ENCODE results near the gene MPND.

MPND gene

GRCh38 chr19:4388337-4389063 is 45.1 kb downstream of the MPND start:
- H3K27me3 Mint-ChIP-seq = no peaks in the 10 kb centered on the region
- peaks cover 25% of the 10 kb centered on the region for H3K4me1 Mint-ChIP-seq (ENCODE audit: low read depth)
- no peak overlapping the region for H3K27ac Mint-ChIP-seq
- H3K36me3 Mint-ChIP-seq (ENCODE audit: low read depth) = no peaks in the 10 kb centered on the region
- no peak overlapping the region for H3K4me3 Mint-ChIP-seq
- H3K9me3 Mint-ChIP-seq = no peaks in the 10 kb centered on the region

GRCh38 chr19:4389064-4389375 is 45.7 kb downstream of the MPND start:
- Mint-ChIP-seq H3K27ac (no peak overlapping the region), H3K9me3 (no peaks in the 10 kb centered on the region), H3K4me3 (no peak overlapping the region), H3K36me3 (ENCODE audit: low read depth) (peaks cover under 1% of the 10 kb centered on the region), H3K27me3 (no peaks in the 10 kb centered on the region), H3K4me1 (ENCODE audit: low read depth) (peaks cover 28% of the 10 kb centered on the region)

- Mint-ChIP-seq H3K4me3 (no peak overlapping the region), H3K27ac (no peak overlapping the region), H3K36me3 (ENCODE audit: low read depth) (peaks cover 6% of the 10 kb centered on the region), H3K9me3 (no peaks in the 10 kb centered on the region), H3K4me1 (ENCODE audit: low read depth) (peaks cover 33% of the 10 kb centered on the region), H3K27me3 (no peaks in the 10 kb centered on the region)
Observed at GRCh38 chr19:4389511-4390016, 46.2 kb downstream of the MPND start.

GRCh38 chr19:4390017-4390566 is 46.7 kb downstream of the MPND start:
- Mint-ChIP-seq H3K4me3 (no peak overlapping the region), H3K27me3 (no peaks in the 10 kb centered on the region), H3K4me1 (ENCODE audit: low read depth) (peaks cover 39% of the 10 kb centered on the region), H3K9me3 (no peaks in the 10 kb centered on the region), H3K27ac (peak overlapping the region; percentile 17), H3K36me3 (ENCODE audit: low read depth) (peaks cover 11% of the 10 kb centered on the region)

GRCh38 chr19:4390567-4391305 is 47.4 kb downstream of the MPND start:
- H3K36me3 Mint-ChIP-seq (ENCODE audit: low read depth) = peaks cover 13% of the 10 kb centered on the region
- no peak overlapping the region for H3K4me3 Mint-ChIP-seq
- H3K9me3 Mint-ChIP-seq = no peaks in the 10 kb centered on the region
- no peaks in the 10 kb centered on the region for H3K27me3 Mint-ChIP-seq
- peak overlapping the region; percentile 45 for H3K27ac Mint-ChIP-seq
- peaks cover 42% of the 10 kb centered on the region for H3K4me1 Mint-ChIP-seq (ENCODE audit: low read depth)

- Mint-ChIP-seq H3K9me3 (no peaks in the 10 kb centered on the region), H3K27ac (peak overlapping the region; percentile 45), H3K4me1 (ENCODE audit: low read depth) (peaks cover 42% of the 10 kb centered on the region), H3K27me3 (no peaks in the 10 kb centered on the region), H3K36me3 (ENCODE audit: low read depth) (peaks cover 18% of the 10 kb centered on the region), H3K4me3 (no peak overlapping the region)
Observed at GRCh38 chr19:4391306-4391693, 47.9 kb downstream of the MPND start.

GRCh38 chr19:4391701-4392483 is 48.5 kb downstream of the MPND start:
- H3K27ac Mint-ChIP-seq = no peak overlapping the region
- no peaks in the 10 kb centered on the region for H3K27me3 Mint-ChIP-seq
- H3K9me3 Mint-ChIP-seq = no peaks in the 10 kb centered on the region
- peaks cover 47% of the 10 kb centered on the region for H3K4me1 Mint-ChIP-seq (ENCODE audit: low read depth)
- H3K36me3 Mint-ChIP-seq (ENCODE audit: low read depth) = peaks cover 24% of the 10 kb centered on the region
- H3K4me3 Mint-ChIP-seq = no peak overlapping the region

- H3K36me3 Mint-ChIP-seq (ENCODE audit: low read depth) = peaks cover 27% of the 10 kb centered on the region
- no peaks in the 10 kb centered on the region for H3K9me3 Mint-ChIP-seq
- H3K4me3 Mint-ChIP-seq = no peak overlapping the region
- H3K27ac Mint-ChIP-seq = peak overlapping the region; percentile 34
- H3K27me3 Mint-ChIP-seq = no peaks in the 10 kb centered on the region
- H3K4me1 Mint-ChIP-seq (ENCODE audit: low read depth) = peaks cover 60% of the 10 kb centered on the region
Observed at GRCh38 chr19:4393947-4394590, 50.7 kb downstream of the MPND start.

GRCh38 chr19:4396949-4397783 is 53.8 kb downstream of the MPND start:
- H3K4me1 Mint-ChIP-seq (ENCODE audit: low read depth) = peaks cover 63% of the 10 kb centered on the region

GRCh38 chr19:4399812-4400134 is 56.4 kb downstream of the MPND start:
- H3K36me3 Mint-ChIP-seq (ENCODE audit: low read depth) = peaks cover 27% of the 10 kb centered on the region
- peak overlapping the region; percentile 89 for H3K27ac Mint-ChIP-seq
- no peaks in the 10 kb centered on the region for H3K9me3 Mint-ChIP-seq
- H3K4me1 Mint-ChIP-seq (ENCODE audit: low read depth) = peaks cover 64% of the 10 kb centered on the region
- no peaks in the 10 kb centered on the region for H3K27me3 Mint-ChIP-seq
- peak overlapping the region; percentile 94 for H3K4me3 Mint-ChIP-seq

More at GRCh38 chr19:4396949-4397783, 53.8 kb downstream of the MPND start:
- no peaks in the 10 kb centered on the region for H3K27me3 Mint-ChIP-seq
- H3K27ac Mint-ChIP-seq = no peak overlapping the region
- no peaks in the 10 kb centered on the region for H3K9me3 Mint-ChIP-seq
- no peak overlapping the region for H3K4me3 Mint-ChIP-seq
- peaks cover 27% of the 10 kb centered on the region for H3K36me3 Mint-ChIP-seq (ENCODE audit: low read depth)

GRCh38 chr19:4400135-4400936 is 57.0 kb downstream of the MPND start, which contains the start of gene SH3GL1:
SH3GL1 (minus strand) TSS chr19:4400547; CDS start chr19:4400368, 179 bp downstream.
- Mint-ChIP-seq H3K4me3 (peak within 1 kb of the TSS; percentile 94), H3K27ac (peak within 1 kb of the TSS; percentile 91), H3K27me3 (no peaks in the 10 kb centered on the region), H3K36me3 (ENCODE audit: low read depth) (peaks cover 26% of the 10 kb centered on the region), H3K9me3 (no peaks in the 10 kb centered on the region), H3K4me1 (ENCODE audit: low read depth) (peaks cover 62% of the 10 kb centered on the region)

GRCh38 chr19:4401769-4402170 is 58.4 kb downstream of the MPND start:
- no peaks in the 10 kb centered on the region for H3K9me3 Mint-ChIP-seq

More at GRCh38 chr19:4401769-4402170, 58.4 kb downstream of the MPND start:
- no peaks in the 10 kb centered on the region for H3K27me3 Mint-ChIP-seq
- H3K4me3 Mint-ChIP-seq = peak overlapping the region; percentile 79
- peak overlapping the region; percentile 91 for H3K27ac Mint-ChIP-seq
- H3K4me1 Mint-ChIP-seq (ENCODE audit: low read depth) = peaks cover 57% of the 10 kb centered on the region
- peaks cover 28% of the 10 kb centered on the region for H3K36me3 Mint-ChIP-seq (ENCODE audit: low read depth)

All from stimulated activated naive CD8-positive, alpha-beta T cell treated with anti-CD3 and anti-CD28 coated beads, Interleukin-15, Interleukin-2, amounts not matched to agents 100 ng/mL and 50 ng/mL, for 24 hours (primary cell).